Trophoblast cell (in vitro differentiated cells and primary cell): ENCODE measurements around the gene F2RL2.

Experiments used
- DNase-seq, 2 donors: peaks; one replicate each; pipeline ENCODE4 v3.0.0-alpha.2; 2016
- H2AFZ ChIP-seq: 2 replicates; pipeline ENCODE4 v1.6.1; 2013; ENCODE audit warnings: low read length, moderate library complexity, mild to moderate bottlenecking; ENCODE audit not compliant: insufficient read depth, poor library complexity
- H2AK5ac ChIP-seq: 2 replicates; pipeline ENCODE4 v1.6.1; 2013; ENCODE audit warnings: mild to moderate bottlenecking, low read length
- H2BK120ac ChIP-seq: 2 replicates; pipeline ENCODE4 v1.6.1; 2013; ENCODE audit warnings: low read length, mild to moderate bottlenecking, moderate library complexity; ENCODE audit not compliant: insufficient read depth, poor library complexity
- H2BK12ac ChIP-seq: 2 replicates; pipeline ENCODE4 v1.6.1; 2013; ENCODE audit warnings: mild to moderate bottlenecking, low read length, moderate library complexity
- H2BK5ac ChIP-seq: 2 replicates; pipeline ENCODE4 v1.6.1; 2013; ENCODE audit warnings: low read length, low read depth, moderate library complexity, mild to moderate bottlenecking; ENCODE audit not compliant: poor library complexity
- H3K14ac ChIP-seq: 2 replicates; pipeline ENCODE4 v1.6.1; 2013; ENCODE audit warnings: mild to moderate bottlenecking, low read length
- H3K18ac ChIP-seq: 2 replicates; pipeline ENCODE4 v1.6.1; 2013; ENCODE audit warnings: mild to moderate bottlenecking, low read length
- H3K23ac ChIP-seq: 2 replicates; pipeline ENCODE4 v1.6.1; 2013; ENCODE audit warnings: low read length
- H3K27ac ChIP-seq: 2 replicates; pipeline ENCODE4 v1.5.1; 2013; ENCODE audit warnings: low read depth, mild to moderate bottlenecking, inconsistent platforms, low read length, moderate library complexity
- H3K27me3 ChIP-seq: 2 replicates; pipeline ENCODE4 v1.6.1; 2013; ENCODE audit warnings: inconsistent platforms, mild to moderate bottlenecking, low read length, moderate library complexity; ENCODE audit not compliant: insufficient read depth
- H3K36me3 ChIP-seq, 2 experiments: 1 replicate in 1 of 2; 2 replicates in 1 of 2; pipeline ENCODE4 v1.6.1; 2013; ENCODE audit warnings: low read length in 2 of 2, mild to moderate bottlenecking in 2 of 2, moderate library complexity in 1 of 2; ENCODE audit not compliant: insufficient read depth in 2 of 2, control insufficient read depth in 1 of 2
- H3K4ac ChIP-seq: 2 replicates; pipeline ENCODE4 v1.6.1; 2013; ENCODE audit warnings: low read depth, mild to moderate bottlenecking, low read length, moderate library complexity
- H3K4me1 ChIP-seq, 2 experiments: 1 replicate in 1 of 2; 2 replicates in 1 of 2; pipeline ENCODE4 v1.6.1; 2013; ENCODE audit warnings: low read length in 2 of 2, mild to moderate bottlenecking in 2 of 2, moderate library complexity in 1 of 2; ENCODE audit not compliant: insufficient read depth in 2 of 2, control insufficient read depth in 1 of 2
- H3K4me2 ChIP-seq: 2 replicates; pipeline ENCODE4 v1.6.1; 2013; ENCODE audit warnings: inconsistent platforms, mild to moderate bottlenecking, low read length, moderate library complexity
- H3K4me3 ChIP-seq: 2 replicates; pipeline ENCODE4 v1.5.1; 2013; ENCODE audit warnings: mild to moderate bottlenecking, low read depth, low read length, inconsistent platforms
- H3K79me1 ChIP-seq: one replicate; pipeline ENCODE4 v1.6.1; 2013; ENCODE audit warnings: low read length
- H3K79me2 ChIP-seq: 2 replicates; pipeline ENCODE4 v1.6.1; 2013; ENCODE audit warnings: low read length, mild to moderate bottlenecking; ENCODE audit not compliant: control insufficient read depth, insufficient read depth, poor library complexity
- H3K9ac ChIP-seq: 2 replicates; pipeline ENCODE4 v1.6.1; 2013; ENCODE audit warnings: mild to moderate bottlenecking, low read length
- H3K9me3 ChIP-seq: 2 replicates; pipeline ENCODE4 v1.6.1; 2013; ENCODE audit warnings: low read depth, mild to moderate bottlenecking, control low read depth, inconsistent platforms, low read length; ENCODE audit not compliant: insufficient read depth
- H4K12ac ChIP-seq: 2 replicates; pipeline ENCODE4 v1.6.1; 2013; ENCODE audit warnings: low read depth, mild to moderate bottlenecking, low read length, moderate library complexity
- H4K8ac ChIP-seq: 2 replicates; pipeline ENCODE4 v1.6.1; 2013; ENCODE audit warnings: low read depth, mild to moderate bottlenecking, low read length, moderate library complexity
- H4K91ac ChIP-seq: one replicate; pipeline ENCODE4 v1.6.1; 2013; ENCODE audit warnings: low read depth, mild to moderate bottlenecking, low read length, moderate library complexity
- WGBS: extraction: QIAGEN DNeasy Blood & Tissue Kit; methylation state at CpG from one replicate; pipeline ENCODE4 v1.1.7; 2013; ENCODE audit warnings: missing lambda C conversion rate; ENCODE audit not compliant: insufficient read length, insufficient coverage; ENCODE audit errors: extremely low coverage; 5-methylcytosine and 5-hydroxymethylcytosine counted together

Gene F2RL2

DNA sequence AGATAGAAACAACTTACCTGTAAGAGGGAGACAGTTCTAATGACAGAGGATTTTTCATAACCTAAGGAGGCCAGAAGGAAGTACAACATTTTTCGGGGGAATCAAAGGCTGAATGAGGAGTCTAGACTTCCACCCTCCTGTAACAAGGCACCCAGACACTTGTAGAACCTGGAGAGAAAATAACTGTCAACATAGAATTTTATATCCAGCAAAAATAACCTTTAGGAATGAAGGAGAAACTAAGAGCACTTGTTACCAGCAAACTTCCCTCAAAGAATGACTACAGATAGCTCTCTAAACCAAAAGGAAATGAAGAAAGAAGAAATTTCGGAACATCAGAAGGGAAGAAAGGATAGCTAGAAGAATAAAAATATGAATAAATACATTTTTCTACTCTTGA lies 25.9 kb upstream of the F2RL2 start:
- Histone ChIP-seq H3K4me2 (no peak overlapping the region), H2AK5ac (no peak overlapping the region), H3K9ac (no peak overlapping the region), H3K18ac (no peak overlapping the region), H4K91ac (no peak overlapping the region), H3K9me3 (peaks cover 5% of the 10 kb centered on the region), H3K23ac (no peak overlapping the region), H2BK5ac (no peak overlapping the region), H2AFZ (no peak overlapping the region), H3K27ac (no peak overlapping the region), H2BK12ac (no peak overlapping the region), H3K79me2 (no peaks in the 10 kb centered on the region), H3K14ac (no peak overlapping the region), H3K4me3 (no peak overlapping the region), H3K4ac (no peak overlapping the region), H3K4me1 (no peaks in the 10 kb centered on the region), H3K36me3 (peaks cover 0 to 4% of the 10 kb centered on the region in 2 experiments), H2BK120ac (no peak overlapping the region), H3K79me1 (no peaks in the 10 kb centered on the region), H3K27me3 (no peaks in the 10 kb centered on the region), H4K12ac (no peak overlapping the region), H4K8ac (no peak overlapping the region)
- no peak for DNase-seq
- no CpG with 5 or more reads among the region's 2 CpGs for WGBS

DNA sequence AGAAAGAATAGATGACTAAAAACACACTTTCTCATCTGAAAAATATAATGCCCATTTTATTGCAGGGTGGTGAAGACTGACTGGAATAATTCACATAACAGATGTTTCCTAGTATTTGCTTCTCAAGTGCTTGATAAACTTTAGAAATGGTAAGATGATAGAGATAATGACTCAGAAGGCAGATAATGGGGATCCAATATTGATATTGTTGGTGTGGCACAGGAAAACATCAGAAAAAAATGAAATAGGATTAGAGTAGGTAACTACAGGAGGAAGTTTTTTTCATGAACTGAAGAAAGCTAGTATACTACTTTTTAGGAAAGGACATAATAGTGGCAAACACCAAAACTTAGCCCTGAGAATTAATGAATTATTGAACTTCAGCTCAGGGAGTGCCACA lies 20.2 kb upstream of the F2RL2 start:
- DNase-seq: no peak
- Histone ChIP-seq H2AK5ac (no peak overlapping the region), H3K14ac (no peak overlapping the region), H2BK12ac (no peak overlapping the region), H3K9ac (no peak overlapping the region), H3K27me3 (no peaks in the 10 kb centered on the region), H2BK5ac (no peak overlapping the region), H3K79me1 (no peaks in the 10 kb centered on the region), H3K9me3 (no peaks in the 10 kb centered on the region), H3K4me3 (no peak overlapping the region), H3K36me3 (peaks cover 0 to 4% of the 10 kb centered on the region in 2 experiments), H2BK120ac (no peak overlapping the region), H3K4me1 (no peaks in the 10 kb centered on the region), H3K18ac (no peak overlapping the region), H4K91ac (no peak overlapping the region), H2AFZ (no peak overlapping the region), H3K79me2 (no peaks in the 10 kb centered on the region), H3K4me2 (no peak overlapping the region), H3K4ac (no peak overlapping the region), H4K12ac (no peak overlapping the region), H3K23ac (no peak overlapping the region), H4K8ac (no peak overlapping the region), H3K27ac (no peak overlapping the region)

DNA sequence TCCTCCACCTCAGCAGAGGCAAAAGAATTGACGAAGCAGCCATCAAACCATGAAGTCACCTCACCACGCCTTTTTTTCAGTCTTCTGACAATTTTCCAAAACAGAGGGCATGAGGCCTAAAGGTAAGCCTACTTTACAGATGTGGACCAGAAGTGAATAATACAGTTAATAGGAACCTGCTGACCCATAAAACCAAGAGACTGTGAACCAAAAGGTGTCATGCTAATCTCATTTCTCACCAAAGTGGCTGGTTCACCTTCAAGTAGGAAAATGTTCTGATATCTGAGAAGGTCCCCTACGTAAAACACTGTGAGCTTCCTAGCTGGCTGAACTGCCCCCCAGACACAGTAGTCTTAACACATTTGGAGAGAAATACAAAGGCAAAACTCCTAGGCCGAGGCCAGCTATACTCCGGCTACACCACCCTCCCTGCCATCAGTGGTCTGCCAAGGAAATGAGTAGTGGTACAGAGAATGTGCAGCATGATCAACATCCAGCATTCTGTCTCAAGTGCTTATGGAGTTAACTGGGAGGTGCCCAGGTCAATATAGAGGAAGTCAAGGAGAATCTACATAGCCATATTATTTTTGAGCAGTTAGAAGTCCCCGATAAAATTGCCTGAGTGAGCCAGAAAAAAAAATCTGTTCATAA lies 19.3 kb upstream of the F2RL2 start:
- H3K9me3 ChIP-seq: no peaks in the 10 kb centered on the region
- H4K12ac ChIP-seq: no peak overlapping the region
- H2BK12ac ChIP-seq: no peak overlapping the region
- no peak for DNase-seq
- no peaks in the 10 kb centered on the region for H3K27me3 ChIP-seq
- no peaks in the 10 kb centered on the region for H3K36me3 ChIP-seq
- no peak overlapping the region for H3K23ac ChIP-seq
- H4K8ac ChIP-seq: no peak overlapping the region
- H4K91ac ChIP-seq: no peak overlapping the region
- H3K4ac ChIP-seq: no peak overlapping the region
- no peak overlapping the region for H2BK5ac ChIP-seq
- no peaks in the 10 kb centered on the region for H3K4me1 ChIP-seq
- no peak overlapping the region for H2BK120ac ChIP-seq
- no peak overlapping the region for H3K4me2 ChIP-seq
- H3K79me1 ChIP-seq: no peaks in the 10 kb centered on the region
- H2AK5ac ChIP-seq: no peak overlapping the region
- no peak overlapping the region for H3K14ac ChIP-seq
- H3K4me3 ChIP-seq: no peak overlapping the region
- H2AFZ ChIP-seq: no peak overlapping the region
- H3K27ac ChIP-seq: no peak overlapping the region
- no peaks in the 10 kb centered on the region for H3K79me2 ChIP-seq
- H3K18ac ChIP-seq: no peak overlapping the region
- no peak overlapping the region for H3K9ac ChIP-seq
- WGBS: no CpG with 5 or more reads among the region's 6 CpGs

DNA sequence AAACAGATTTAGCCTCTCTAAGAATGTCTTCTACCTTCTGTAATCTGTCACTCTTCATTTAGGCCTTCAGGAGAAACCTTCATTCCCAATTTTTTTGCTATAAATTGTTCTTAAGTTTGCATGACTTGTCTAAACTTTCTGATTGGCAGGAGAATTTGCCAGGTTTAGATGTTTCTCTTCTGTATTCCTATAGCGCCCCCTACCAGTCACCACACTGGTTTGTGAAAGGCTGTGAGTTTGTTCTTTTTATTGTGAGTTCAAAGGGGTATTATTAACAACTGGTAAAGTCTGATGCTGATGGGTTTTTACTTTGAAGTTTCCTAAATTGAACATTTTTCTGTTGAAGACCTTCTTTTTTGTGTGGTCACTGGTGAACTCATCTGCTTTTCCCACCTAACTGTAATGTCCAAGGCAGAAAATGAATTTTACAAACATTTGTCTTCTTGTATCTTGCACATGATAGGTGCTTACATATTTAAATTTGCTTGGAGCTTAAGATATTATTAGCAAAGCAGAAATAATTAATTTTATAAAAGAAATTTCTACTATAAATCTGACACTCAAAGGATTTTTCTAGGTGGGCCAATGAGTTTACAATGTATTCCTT lies 18.4 kb upstream of the F2RL2 start:
- Histone ChIP-seq H3K14ac (no peak overlapping the region), H3K4me1 (no peaks in the 10 kb centered on the region), H4K91ac (no peak overlapping the region), H4K8ac (no peak overlapping the region), H3K18ac (no peak overlapping the region), H2BK120ac (no peak overlapping the region), H3K36me3 (no peaks in the 10 kb centered on the region), H3K23ac (no peak overlapping the region), H3K4ac (no peak overlapping the region), H3K9me3 (no peaks in the 10 kb centered on the region), H3K79me2 (no peaks in the 10 kb centered on the region), H2BK5ac (no peak overlapping the region), H3K79me1 (no peaks in the 10 kb centered on the region), H3K27me3 (no peaks in the 10 kb centered on the region), H4K12ac (no peak overlapping the region), H3K4me3 (no peak overlapping the region), H3K4me2 (no peak overlapping the region), H2AFZ (no peak overlapping the region), H2AK5ac (no peak overlapping the region), H3K27ac (no peak overlapping the region), H2BK12ac (no peak overlapping the region), H3K9ac (no peak overlapping the region)
- peak; percentile 27 to 83 for DNase-seq
- no CpG with 5 or more reads among the region's 1 CpG for WGBS
